HepG2 (cell line): ENCODE results near the gene ARIH2. TPM values are rescaled to one million over a fixed set of nuclear protein-coding genes. Genes with fewer than 3 reads are reported as not detected.

Experiments
- ATAC-seq: fragments of 200-7000 bp; cut with Tn5 transposase; 3 replicates; pipeline ENCODE4 v1.9.1; 2020; ENCODE audit warnings: mild to moderate bottlenecking, moderate library complexity
- BruUV-seq: library from RNA; stranded (reverse); fragments of 400-500 nt; replicated peaks from 2 replicates; lab custom pipeline; 2021; lab: Mats Ljungman, UMichigan
- CTCF ChIA-PET: fragments of 300-600 bp; formaldehyde crosslinking; extraction: SDS; loops from one replicate; lab custom pipeline; 2021; ENCODE audit warnings: low total read pairs, inconsistent platforms, low intra/inter-chr PET ratio; lab: Yijun Ruan, JAX
- POLR2A ChIA-PET: fragments of 350-600 bp; sonication (Branson Sonifier 250); formaldehyde crosslinking; loops from one replicate; lab custom pipeline; 2020; ENCODE audit warnings: antibody characterized with exemption, inconsistent platforms; lab: Yijun Ruan, JAX
- DNase-seq: peaks from one replicate; pipeline ENCODE4 v3.0.0-alpha.2; 2015; ENCODE audit warnings: low spot score
- FAIRE-seq: peaks from 3 replicates; lab custom pipeline; 2011; peaks lifted over from hg19 to GRCh38; lab: Jason Lieb, UNC
- H2AFZ ChIP-seq: one replicate; pipeline ENCODE4 v1.6.1; 2011; ENCODE audit warnings: low read length, inconsistent platforms
- H3K27ac ChIP-seq: fragments of 300-600 bp; 3 replicates; pipeline ENCODE4 v1.8.0; 2011; ENCODE audit warnings: mixed run types, mild to moderate bottlenecking, mixed read lengths, low read length, inconsistent platforms; ENCODE audit not compliant: insufficient read depth; ENCODE audit errors: extremely low read length
- H3K27me3 ChIP-seq, 2 experiments: fragments of 200-600 bp in 1 of 2; 2 replicates in 1 of 2; 3 replicates in 1 of 2; pipeline versions ENCODE4 v1.6.0 to v1.8.0; 2011; ENCODE audit warnings: low read length in 2 of 2, mild to moderate bottlenecking in 2 of 2, moderate library complexity in 2 of 2, inconsistent platforms in 1 of 2; ENCODE audit not compliant: insufficient read depth in 2 of 2, control insufficient read depth in 1 of 2
- H3K36me3 ChIP-seq, 2 experiments: fragments of 200-600 bp in 1 of 2; replicated peaks in 1 of 2; 2 replicates in 1 of 2; 3 replicates in 1 of 2; pipeline versions ENCODE4 v1.5.1 to v1.8.0; 2011; ENCODE audit warnings: low read length in 2 of 2, inconsistent platforms in 1 of 2; ENCODE audit not compliant: insufficient read depth in 2 of 2, control insufficient read depth in 1 of 2
- H3K4me1 ChIP-seq: 2 replicates; pipeline ENCODE4 v1.5.1; 2012; ENCODE audit warnings: low read length, inconsistent platforms; ENCODE audit not compliant: insufficient read depth
- H3K4me2 ChIP-seq: 2 replicates; pipeline ENCODE4 v1.6.0; 2011; ENCODE audit warnings: low read depth, low read length, inconsistent platforms
- H3K4me3 ChIP-seq, 3 experiments: fragments of 200-600 bp in 1 of 3; sonication (generic), shearing (Covaris generic) in 1 of 3; replicated peaks in 1 of 3; 2 replicates each; pipeline ENCODE4 v1.5.1; 2011 to 2016; ENCODE audit warnings: low read length in 3 of 3, inconsistent platforms in 2 of 3, low read depth in 2 of 3, mild to moderate bottlenecking in 2 of 3, control low read depth in 1 of 3, mixed read lengths in 1 of 3; ENCODE audit not compliant: insufficient read depth in 1 of 3
- H3K79me2 ChIP-seq: one replicate; pipeline ENCODE4 v1.6.1; 2011; ENCODE audit warnings: low read length, inconsistent platforms; ENCODE audit not compliant: insufficient read depth
- H3K9ac ChIP-seq: 2 replicates; pipeline ENCODE4 v1.6.0; 2011; ENCODE audit warnings: mild to moderate bottlenecking, low read depth, low read length, inconsistent platforms; ENCODE audit not compliant: insufficient read depth
- H3K9me3 ChIP-seq: 2 replicates; pipeline ENCODE4 v1.5.1; 2012; ENCODE audit warnings: mild to moderate bottlenecking, low read length
- H4K20me1 ChIP-seq: 2 replicates; pipeline ENCODE4 v1.6.0; 2011; ENCODE audit warnings: inconsistent platforms, mild to moderate bottlenecking, low read length, moderate library complexity; ENCODE audit not compliant: insufficient read depth
- BORCS8-MEF2B ChIP-seq: sonication (generic); formaldehyde crosslinking; IDR thresholded peaks from 2 replicates; pipeline ENCODE4 v1.8.0; 2022; ENCODE audit warnings: mild to moderate bottlenecking, missing genetic modification reagents
- GABPB1 ChIP-seq: IDR thresholded peaks from 2 replicates; pipeline ENCODE4 v1.6.1; 2016; ENCODE audit warnings: mild to moderate bottlenecking, missing genetic modification reagents, moderate library complexity, missing compliant biosample characterization
- HCFC1 ChIP-seq: fragments of 150-350 bp; IDR thresholded peaks from 2 replicates; pipeline ENCODE4 v1.6.1; 2014; ENCODE audit warnings: low read depth, low read length
- HOMEZ ChIP-seq: IDR thresholded peaks from 2 replicates; pipeline ENCODE4 v1.6.1; 2016; ENCODE audit warnings: low read depth
- IRF2 ChIP-seq: IDR thresholded peaks from 2 replicates; pipeline ENCODE4 v1.6.1; 2018; ENCODE audit warnings: missing genetic modification reagents, missing compliant biosample characterization
- MAFF ChIP-seq: IDR thresholded peaks from 2 replicates; pipeline ENCODE4 v1.6.1; 2011; ENCODE audit warnings: low read depth, low read length, improper control_type of control experiment
- MAFK ChIP-seq, 2 experiments: IDR thresholded peaks in 1 of 2; conservative IDR thresholded peaks in 1 of 2; 2 replicates each; pipeline ENCODE4 v1.6.1; 2011; ENCODE audit warnings: improper control_type of control experiment in 2 of 2, low read length in 2 of 2
- NR3C1 ChIP-seq: sonication (generic); formaldehyde crosslinking; IDR thresholded peaks from 2 replicates; pipeline ENCODE4 v1.4.0; 2020; ENCODE audit warnings: missing genetic modification reagents
- RAD51 ChIP-seq: fragments of 450-650 bp; IDR thresholded peaks from 2 replicates; pipeline ENCODE4 v1.6.1; 2016; ENCODE audit warnings: borderline replicate concordance
- ZBTB49 ChIP-seq: sonication (generic); formaldehyde crosslinking; IDR thresholded peaks from 2 replicates; pipeline ENCODE4 v1.4.0; 2020; ENCODE audit warnings: missing genetic modification reagents, borderline replicate concordance
- ZFP36L1 ChIP-seq: sonication (generic); formaldehyde crosslinking; IDR thresholded peaks from 2 replicates; pipeline ENCODE4 v1.8.0; 2022; ENCODE audit warnings: mild to moderate bottlenecking, missing genetic modification reagents, moderate library complexity
- ZFP37 ChIP-seq: sonication (generic); formaldehyde crosslinking; IDR thresholded peaks from 2 replicates; pipeline ENCODE4 v1.4.0; 2020; ENCODE audit warnings: missing genetic modification reagents, borderline replicate concordance
- ZNF367 ChIP-seq: sonication (generic); formaldehyde crosslinking; IDR thresholded peaks from 2 replicates; pipeline ENCODE4 v1.4.0; 2020; ENCODE audit warnings: missing genetic modification reagents, borderline replicate concordance
- ZNF44 ChIP-seq: sonication (generic); formaldehyde crosslinking; IDR thresholded peaks from 2 replicates; pipeline ENCODE4 v1.5.1; 2020; ENCODE audit warnings: mild to moderate bottlenecking, missing genetic modification reagents
- ZNF496 ChIP-seq: sonication (generic); formaldehyde crosslinking; IDR thresholded peaks from 2 replicates; pipeline ENCODE4 v1.8.1; 2023; ENCODE audit warnings: mild to moderate bottlenecking, moderate library complexity, missing genetic modification reagents; ENCODE audit not compliant: insufficient replicate concordance
- ZNF550 ChIP-seq: sonication (generic); formaldehyde crosslinking; IDR thresholded peaks from 2 replicates; pipeline ENCODE4 v1.4.0; 2020; ENCODE audit warnings: mild to moderate bottlenecking, missing genetic modification reagents, borderline replicate concordance
- ZNF879 ChIP-seq: sonication (generic); formaldehyde crosslinking; IDR thresholded peaks from 2 replicates; pipeline ENCODE4 v1.8.1; 2023; ENCODE audit warnings: missing genetic modification reagents
- ZSCAN31 ChIP-seq: sonication (generic); formaldehyde crosslinking; IDR thresholded peaks from 2 replicates; pipeline ENCODE4 v1.5.0; 2020; ENCODE audit warnings: low read depth, mild to moderate bottlenecking, missing genetic modification reagents
- WGBS: methylation state at CpG from one replicate; pipeline ENCODE4 v1.1.6; 2017; ENCODE audit warnings: low lambda C conversion rate; 5-methylcytosine and 5-hydroxymethylcytosine counted together
- in situ Hi-C: cut with HindIII; loops from 2 replicates; pipeline ENCODE4 v1.10.0; 2017; ENCODE audit warnings: low pct_unique_long_range_greater_than_20kb; ENCODE audit not compliant: extremely low pct_ligation_motif_present
- intact Hi-C: fragments of 100-400 bp; cut with micrococcal nuclease; formaldehyde crosslinking; loops from one replicate; pipeline ENCODE4 v1.10.0; 2022; ENCODE audit not compliant: unreplicated experiment
- polyA plus RNA-seq, 8 experiments: library from polyadenylated mRNA; depleted of rRNA in 3 of 8; stranded (reverse) in 7 of 8; unstranded in 1 of 8; fragments of >200 nt; fragmentation: Illumina TruSeq in 4 of 8; extraction: Trizol in 4 of 8; gene quantifications; 2 replicates each; pipeline versions ENCODE4 v1.2.1 to v1.2.3, GENCODE V29; 2011 to 2016; ENCODE audit warnings: low read depth in 4 of 8, missing spikeins in 1 of 8, mixed read lengths in 1 of 8; ENCODE audit not compliant: insufficient read depth in 1 of 8
- total RNA-seq, 5 experiments: library from RNA; depleted of rRNA; stranded (reverse); fragments of >200 nt; fragmentation: Illumina TruSeq; extraction: Trizol; gene quantifications; 2 replicates each; pipeline ENCODE4 v1.2.3, GENCODE V29; 2016; ENCODE audit warnings: low read depth in 1 of 5

The ARIH2 gene
- total and polyA plus RNA-seq, 2 of the 13 experiments (the other 11 are each of a cell fraction or from before 2014, with no cell fraction given) = 64.8 to 83.3 TPM

GRCh38 chr3:49030321-49030720 is 111.7 kb downstream of the ARIH2 start:
- no peak for FAIRE-seq
- H3K4me3 ChIP-seq = no peak overlapping the region
- no peak for ATAC-seq
- H3K4me2 ChIP-seq = no peak overlapping the region
- no peak for TF ChIP-seq ZNF879 (CRISPR knock-in tag)
- no peak for TF ChIP-seq HCFC1
- TF ChIP-seq ZNF550 = no peak
- TF ChIP-seq ZNF496 (CRISPR knock-in tag) = no peak
- TF ChIP-seq ZSCAN31 (CRISPR knock-in tag) = no peak
- TF ChIP-seq IRF2 (CRISPR knock-in tag) = no peak
- TF ChIP-seq MAFF = 0 out of 2 replicates have a peak, but pooled peaks have one; percentile 19
- no peak for TF ChIP-seq GABPB1 (CRISPR knock-in tag)
- no peak for TF ChIP-seq ZNF44 (CRISPR knock-in tag)
- TF ChIP-seq MAFK (conservative IDR thresholded peaks at IDR 0.05 in 1 of 2, IDR thresholded peaks at IDR 0.05 in 1 of 2; ENCODE audit: low read length in 2 of 2) = peak; percentile 44 to 54
- TF ChIP-seq HOMEZ = no peak
- TF ChIP-seq ZFP37 (CRISPR knock-in tag) = no peak
- TF ChIP-seq ZNF367 (CRISPR knock-in tag) = no peak
- no peak for TF ChIP-seq ZBTB49 (CRISPR knock-in tag)
- TF ChIP-seq RAD51 = no peak
- no peak for TF ChIP-seq NR3C1
- no peak for TF ChIP-seq ZFP36L1 (CRISPR knock-in tag)
- TF ChIP-seq BORCS8-MEF2B (CRISPR knock-in tag) = no peak
- H3K79me2 ChIP-seq = peaks cover 13% of the 10 kb centered on the region
- no peak overlapping the region for H2AFZ ChIP-seq
- WGBS = 96% methylated on average over 6 of the region's 6 CpGs
- intact Hi-C loops = no loop called here
- H3K36me3 ChIP-seq = peaks cover 22 to 62% of the 10 kb centered on the region in 2 experiments
- H3K27me3 ChIP-seq = no peaks in the 10 kb centered on the region
- no TSS peak for BruUV-seq
- H3K27ac ChIP-seq = no peak overlapping the region
- in situ Hi-C loops = no loop called here
- CTCF ChIA-PET = no interaction called here
- no peak for DNase-seq
- peaks cover 33% of the 10 kb centered on the region for H3K4me1 ChIP-seq
- no peaks in the 10 kb centered on the region for H4K20me1 ChIP-seq
- no peaks in the 10 kb centered on the region for H3K9me3 ChIP-seq
- POLR2A ChIA-PET = interaction anchor here (1.3 to 1.8 kb wide), 2 partner anchors 9 to 10 kb away, joined by 3 to 12 read pairs; partner anchors contain the start of gene NDUFAF3
- H3K9ac ChIP-seq = no peak overlapping the region
